ENCODE results near the gene CCL23. TPM values are rescaled to one million over a fixed set of nuclear protein-coding genes. Genes with fewer than 3 reads are reported as not detected.

The CCL23 gene
- total RNA-seq, 1 experiment from 2014 or later, result not detected

- DNase-seq, result no peak
- Histone ChIP-seq H4K5ac (ENCODE audit: insufficient read length, low read depth, low read length) (no peak overlapping the region), H3K9ac (ENCODE audit: extremely low read depth, insufficient read length, low read length) (no peak overlapping the region), H2BK120ac (ENCODE audit: low read depth, low read length, poor library complexity, severe bottlenecking) (no peak overlapping the region), H3K23ac (ENCODE audit: insufficient read length, low read depth, low read length) (no peak overlapping the region), H3K18ac (ENCODE audit: insufficient read length, low read depth, low read length) (no peak overlapping the region), H2AK5ac (ENCODE audit: insufficient read length, low read length) (no peak overlapping the region), H4K20me1 (ENCODE audit: control insufficient read depth, insufficient read depth, insufficient read length) (no peaks in the 10 kb centered on the region), H3K27ac (ENCODE audit: insufficient read length, low read depth, low read length) (no peak overlapping the region), H2BK5ac (ENCODE audit: insufficient read length, low read length) (no peak overlapping the region), H3K56ac (ENCODE audit: insufficient read length, low read depth, low read length) (no peak overlapping the region), H3K79me2 (ENCODE audit: insufficient read depth, low read length) (no peaks in the 10 kb centered on the region), H3K14ac (ENCODE audit: insufficient read depth, low read length) (no peak overlapping the region), H3K4me1 (ENCODE audit: insufficient read depth, low read length) (no peaks in the 10 kb centered on the region), H2AFZ (ENCODE audit: low read length) (no peak overlapping the region), H2BK12ac (ENCODE audit: insufficient read length, low read depth, low read length) (no peak overlapping the region), H2BK15ac (ENCODE audit: low read depth, low read length) (no peak overlapping the region), H3K27me3 (ENCODE audit: insufficient read depth, low read length) (no peaks in the 10 kb centered on the region), H3K23me2 (ENCODE audit: insufficient read length, low read depth, low read length, poor library complexity, severe bottlenecking) (no peaks in the 10 kb centered on the region), H2BK20ac (ENCODE audit: low read depth, low read length, poor library complexity, severe bottlenecking) (no peak overlapping the region), H4K91ac (ENCODE audit: insufficient read length, low read depth, low read length) (no peak overlapping the region), H3K9me3 (ENCODE audit: control insufficient read depth, low read depth, low read length) (no peaks in the 10 kb centered on the region), H4K8ac (replicated peaks; ENCODE audit: insufficient read length, low read depth, low read length) (no peak overlapping the region), H3K4ac (ENCODE audit: low read depth, low read length) (no peak overlapping the region), H3K79me1 (ENCODE audit: insufficient read depth, low read depth, low read length, poor library complexity, severe bottlenecking) (no peaks in the 10 kb centered on the region), H3K4me2 (ENCODE audit: insufficient read depth, insufficient read length, low read length) (no peak overlapping the region), H3T11ph (ENCODE audit: low read length) (no peak overlapping the region)
- no CpG with 5 or more reads among the region's 1 CpG for WGBS (ENCODE audit: extremely low coverage, insufficient read length, low lambda C conversion rate)
- Mint-ChIP-seq H3K4me1 (peaks cover 5 to 11% of the 10 kb centered on the region in 2 experiments; a peak in 3 of 4 replicates), H3K36me3 (ENCODE audit: insufficient read depth in 1 of 3, low read depth in 3 of 3) (no peaks in the 10 kb centered on the region), H3K4me3 (no peak overlapping the region), H3K9me3 (no peaks in the 10 kb centered on the region), H3K27ac (no peak overlapping the region), H3K27me3 (ENCODE audit: low read depth) (no peaks in the 10 kb centered on the region)
- TF ChIP-seq, protein P1, sequence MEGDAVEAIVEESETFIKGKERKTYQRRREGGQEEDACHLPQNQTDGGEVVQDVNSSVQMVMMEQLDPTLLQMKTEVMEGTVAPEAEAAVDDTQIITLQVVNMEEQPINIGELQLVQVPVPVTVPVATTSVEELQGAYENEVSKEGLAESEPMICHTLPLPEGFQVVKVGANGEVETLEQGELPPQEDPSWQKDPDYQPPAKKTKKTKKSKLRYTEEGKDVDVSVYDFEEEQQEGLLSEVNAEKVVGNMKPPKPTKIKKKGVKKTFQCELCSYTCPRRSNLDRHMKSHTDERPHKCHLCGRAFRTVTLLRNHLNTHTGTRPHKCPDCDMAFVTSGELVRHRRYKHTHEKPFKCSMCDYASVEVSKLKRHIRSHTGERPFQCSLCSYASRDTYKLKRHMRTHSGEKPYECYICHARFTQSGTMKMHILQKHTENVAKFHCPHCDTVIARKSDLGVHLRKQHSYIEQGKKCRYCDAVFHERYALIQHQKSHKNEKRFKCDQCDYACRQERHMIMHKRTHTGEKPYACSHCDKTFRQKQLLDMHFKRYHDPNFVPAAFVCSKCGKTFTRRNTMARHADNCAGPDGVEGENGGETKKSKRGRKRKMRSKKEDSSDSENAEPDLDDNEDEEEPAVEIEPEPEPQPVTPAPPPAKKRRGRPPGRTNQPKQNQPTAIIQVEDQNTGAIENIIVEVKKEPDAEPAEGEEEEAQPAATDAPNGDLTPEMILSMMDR (conservative IDR thresholded peaks at IDR 0.05), result no peak
Observed at GRCh38 chr17:35972066-35972465, 45.7 kb downstream of the CCL23 start.
